ENCODE measurements around the gene SPDYE6. TPM values are rescaled to one million over a fixed set of nuclear protein-coding genes. Genes with fewer than 3 reads are reported as not detected.
"Not testable (repeated sequence)": the region's sequence is repeated elsewhere in the genome, so short reads cannot be mapped to it uniquely, and the experiment has no call there.

The SPDYE6 gene
- total RNA-seq, 4 donors from 2014 or later: not detected

- intact Hi-C loops (cut with DNase I; ENCODE audit: low total_unique reads): loop anchor here (5.0 kb wide), 1 partner anchor 114 kb away; no protein-coding TSS in a partner anchor
- no peak overlapping the region for H3K4me3 ChIP-seq (ENCODE audit: low read depth, poor library complexity, severe bottlenecking)
- TF ChIP-seq POLR2A (IDR thresholded peaks at IDR 0.05) (no peak), CTCF (IDR thresholded peaks at IDR 0.05) (peak in 1 of 3 donors; percentile 41)
- 70 to 78% methylated on average over 9 to 11 of the region's 12 CpGs for WGBS, 2 donors
- DNase-seq (ENCODE audit: low spot score in 2 of 2): peak; percentile 63 to 95
Observed at GRCh38 chr7:102390697-102391484, 34.6 kb upstream of the SPDYE6 start.

GRCh38 chr7:102389810-102390209, 33.6 kb upstream of the SPDYE6 start:
- H3K4me3 ChIP-seq (ENCODE audit: low read depth, poor library complexity, severe bottlenecking): no peak overlapping the region
- intact Hi-C loops (cut with DNase I; ENCODE audit: low total_unique reads): loop anchor here (5.0 kb wide), 2 partner anchors 103 to 113 kb away; partner anchors contain the start of gene SH2B2
- 75 to 92% methylated on average over 3 of the region's 3 CpGs for WGBS, 2 donors
- no peak for TF ChIP-seq POLR2A (IDR thresholded peaks at IDR 0.05)
- no peak for TF ChIP-seq CTCF (IDR thresholded peaks at IDR 0.05)
- DNase-seq (ENCODE audit: low spot score in 2 of 2): no peak

GRCh38 chr7:102387064-102387463, 30.8 kb upstream of the SPDYE6 start:
- intact Hi-C loops (cut with DNase I; ENCODE audit: low total_unique reads): loop anchor here (5.0 kb wide), 1 partner anchor 100 kb away; the partner anchor contains the start of gene SH2B2
- TF ChIP-seq CTCF (IDR thresholded peaks at IDR 0.05): no peak
- no peak for TF ChIP-seq POLR2A (IDR thresholded peaks at IDR 0.05)
- 91 to 95% methylated on average over 6 of the region's 6 CpGs for WGBS, 2 donors
- no peak for DNase-seq (ENCODE audit: low spot score in 2 of 2)
- H3K4me3 ChIP-seq (ENCODE audit: low read depth, poor library complexity, severe bottlenecking): no peak overlapping the region

GRCh38 chr7:102381696-102382425, 25.6 kb upstream of the SPDYE6 start:
- DNase-seq (ENCODE audit: low spot score in 2 of 2); intact Hi-C loops (cut with DNase I; ENCODE audit: low total_unique reads); H3K4me3 ChIP-seq (ENCODE audit: low read depth, poor library complexity, severe bottlenecking): not testable (repeated sequence)
- 90 to 94% methylated on average over 6 of the region's 7 CpGs for whole genome bisulfite sequencing, 2 donors

- WGBS, 2 donors: 85 to 87% methylated on average over 8 of the region's 8 CpGs
- intact Hi-C loops (cut with DNase I; ENCODE audit: low total_unique reads); DNase-seq (ENCODE audit: low spot score in 2 of 2); H3K4me3 ChIP-seq (ENCODE audit: low read depth, poor library complexity, severe bottlenecking): not testable (repeated sequence)
Observed at GRCh38 chr7:102380837-102381236, 24.6 kb upstream of the SPDYE6 start.

- no peak overlapping the region for H3K4me3 ChIP-seq (ENCODE audit: low read depth, poor library complexity, severe bottlenecking)
- intact Hi-C loops (cut with DNase I; ENCODE audit: low total_unique reads): no loop called here
- TF ChIP-seq CTCF (IDR thresholded peaks at IDR 0.05) (no peak), POLR2A (IDR thresholded peaks at IDR 0.05) (no peak)
- no peak for DNase-seq (ENCODE audit: low spot score in 2 of 2)
- 79 to 85% methylated on average over 6 of the region's 6 CpGs for WGBS, 2 donors
Observed at GRCh38 chr7:102376964-102377466, 20.8 kb upstream of the SPDYE6 start.

- H3K4me3 ChIP-seq (ENCODE audit: low read depth, poor library complexity, severe bottlenecking); DNase-seq (ENCODE audit: low spot score in 2 of 2); intact Hi-C loops (cut with DNase I; ENCODE audit: low total_unique reads): not testable (repeated sequence)
Observed at GRCh38 chr7:102372796-102373195, 16.6 kb upstream of the SPDYE6 start.

GRCh38 chr7:102370038-102370437, 13.8 kb upstream of the SPDYE6 start:
- H3K4me3 ChIP-seq (ENCODE audit: low read depth, poor library complexity, severe bottlenecking); intact Hi-C loops (cut with DNase I; ENCODE audit: low total_unique reads); DNase-seq (ENCODE audit: low spot score in 2 of 2): not testable (repeated sequence)

More at GRCh38 chr7:102372796-102373195, 16.6 kb upstream of the SPDYE6 start:
- WGBS, 2 donors: 64 to 72% methylated on average over 2 of the region's 2 CpGs

GRCh38 chr7:102365390-102365789, 9.1 kb upstream of the SPDYE6 start:
- H3K4me3 ChIP-seq (ENCODE audit: low read depth, poor library complexity, severe bottlenecking); DNase-seq (ENCODE audit: low spot score in 2 of 2); intact Hi-C loops (cut with DNase I; ENCODE audit: low total_unique reads): not testable (repeated sequence)
- WGBS, 2 donors: 64 to 69% methylated on average over 7 of the region's 7 CpGs

- WGBS, 2 donors: 0 to 1% methylated on average over 13 to 20 of the region's 20 CpGs
- intact Hi-C loops (cut with DNase I; ENCODE audit: low total_unique reads); DNase-seq (ENCODE audit: low spot score in 2 of 2): not testable (repeated sequence)
- H3K4me3 ChIP-seq (ENCODE audit: low read depth, poor library complexity, severe bottlenecking): peak overlapping the region; percentile 95
Observed at GRCh38 chr7:102364394-102364886, 8.2 kb upstream of the SPDYE6 start.
